GM18909 (cell line): Measurements from ENCODE around the gene RNF157.

Experiments used
- ATAC-seq: cut with Tn5 transposase; IDR thresholded peaks from one replicate; pipeline ENCODE4 v1.9.1; 2021; ENCODE audit warnings: mild to moderate bottlenecking; ENCODE audit not compliant: unreplicated experiment, poor library complexity

The RNF157 gene

GRCh38 chr17:76104140-76104895, 136.0 kb downstream of the RNF157 start:
- no peak for ATAC-seq

GRCh38 chr17:76103274-76104139, 136.8 kb downstream of the RNF157 start, which contains the start of gene EXOC7:
EXOC7 (minus strand) TSS chr17:76103787; CDS start chr17:76103692, 95 bp downstream.
- peak; percentile 89 for ATAC-seq

- peak; percentile 2 for ATAC-seq
These were observed 137.4 kb downstream of the RNF157 start for GRCh38 chr17:76102944-76103273.

- ATAC-seq = no peak
These were observed 142.5 kb downstream of the RNF157 start for GRCh38 chr17:76097716-76098295.

GRCh38 chr17:76095943-76096342, 144.3 kb downstream of the RNF157 start:
- ATAC-seq = no peak

GRCh38 chr17:76094046-76094445, 146.2 kb downstream of the RNF157 start:
- ATAC-seq = no peak

GRCh38 chr17:76092526-76093413, 147.5 kb downstream of the RNF157 start:
- no peak for ATAC-seq
